ENCODE measurements around the gene FADS6.

FADS6 gene

DNA sequence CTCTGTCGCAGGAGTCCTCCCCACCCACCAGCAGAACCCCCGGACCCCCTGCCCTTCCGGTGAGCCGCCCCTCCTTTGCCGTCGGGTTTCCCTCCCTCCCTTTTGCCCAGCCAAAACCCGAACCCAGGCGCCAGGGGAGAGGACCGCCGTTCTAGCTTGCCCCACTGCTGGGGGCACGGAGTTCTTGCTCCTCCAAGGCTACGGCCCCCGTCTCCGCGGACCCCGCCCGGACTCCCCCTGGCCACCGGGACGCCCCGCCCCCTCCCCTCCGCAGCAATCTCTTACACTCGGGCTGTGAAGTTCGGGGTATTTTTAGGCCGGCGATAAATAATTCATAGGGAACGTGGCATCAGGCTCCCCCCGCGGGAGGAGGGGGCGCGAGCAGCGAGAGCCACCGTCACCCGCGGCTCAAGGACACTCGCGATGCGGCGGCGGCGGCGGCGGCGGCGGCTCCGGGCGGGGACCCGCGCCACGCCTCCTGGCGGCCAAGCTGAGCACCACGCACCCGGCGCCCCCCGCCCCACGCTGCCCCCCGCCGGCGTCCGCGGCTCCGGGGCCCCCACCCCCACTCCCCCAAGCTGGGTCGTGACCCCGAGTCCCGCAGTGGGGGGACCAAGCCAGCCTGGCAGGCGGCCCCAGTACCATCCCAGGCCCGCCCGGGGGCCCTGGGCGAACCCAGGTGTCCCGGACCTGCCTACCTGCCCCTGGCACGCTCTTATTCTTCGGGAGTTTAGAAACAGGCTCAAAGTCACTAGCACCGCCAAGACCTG, 33.8 kb downstream of the FADS6 start, which contains the start of gene GRIN2C:
Gene GRIN2C (minus strand): TSS at position 427 of the 770 bp plus-strand sequence. CDS start 4,793 bp downstream, outside the sequence.
- H3K4me3 ChIP-seq (ENCODE audit: control insufficient read depth, low read depth, low read length): no peak within 1 kb of the TSS; the same call in 1 of the 2 replicates
- TF ChIP-seq, protein P1, sequence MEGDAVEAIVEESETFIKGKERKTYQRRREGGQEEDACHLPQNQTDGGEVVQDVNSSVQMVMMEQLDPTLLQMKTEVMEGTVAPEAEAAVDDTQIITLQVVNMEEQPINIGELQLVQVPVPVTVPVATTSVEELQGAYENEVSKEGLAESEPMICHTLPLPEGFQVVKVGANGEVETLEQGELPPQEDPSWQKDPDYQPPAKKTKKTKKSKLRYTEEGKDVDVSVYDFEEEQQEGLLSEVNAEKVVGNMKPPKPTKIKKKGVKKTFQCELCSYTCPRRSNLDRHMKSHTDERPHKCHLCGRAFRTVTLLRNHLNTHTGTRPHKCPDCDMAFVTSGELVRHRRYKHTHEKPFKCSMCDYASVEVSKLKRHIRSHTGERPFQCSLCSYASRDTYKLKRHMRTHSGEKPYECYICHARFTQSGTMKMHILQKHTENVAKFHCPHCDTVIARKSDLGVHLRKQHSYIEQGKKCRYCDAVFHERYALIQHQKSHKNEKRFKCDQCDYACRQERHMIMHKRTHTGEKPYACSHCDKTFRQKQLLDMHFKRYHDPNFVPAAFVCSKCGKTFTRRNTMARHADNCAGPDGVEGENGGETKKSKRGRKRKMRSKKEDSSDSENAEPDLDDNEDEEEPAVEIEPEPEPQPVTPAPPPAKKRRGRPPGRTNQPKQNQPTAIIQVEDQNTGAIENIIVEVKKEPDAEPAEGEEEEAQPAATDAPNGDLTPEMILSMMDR (IDR thresholded peaks at IDR 0.05; ENCODE audit: control insufficient read depth, insufficient read depth, low read depth, low read length, missing control alignments): no peak
- no peak for DNase-seq (ENCODE audit: low read depth)

DNA sequence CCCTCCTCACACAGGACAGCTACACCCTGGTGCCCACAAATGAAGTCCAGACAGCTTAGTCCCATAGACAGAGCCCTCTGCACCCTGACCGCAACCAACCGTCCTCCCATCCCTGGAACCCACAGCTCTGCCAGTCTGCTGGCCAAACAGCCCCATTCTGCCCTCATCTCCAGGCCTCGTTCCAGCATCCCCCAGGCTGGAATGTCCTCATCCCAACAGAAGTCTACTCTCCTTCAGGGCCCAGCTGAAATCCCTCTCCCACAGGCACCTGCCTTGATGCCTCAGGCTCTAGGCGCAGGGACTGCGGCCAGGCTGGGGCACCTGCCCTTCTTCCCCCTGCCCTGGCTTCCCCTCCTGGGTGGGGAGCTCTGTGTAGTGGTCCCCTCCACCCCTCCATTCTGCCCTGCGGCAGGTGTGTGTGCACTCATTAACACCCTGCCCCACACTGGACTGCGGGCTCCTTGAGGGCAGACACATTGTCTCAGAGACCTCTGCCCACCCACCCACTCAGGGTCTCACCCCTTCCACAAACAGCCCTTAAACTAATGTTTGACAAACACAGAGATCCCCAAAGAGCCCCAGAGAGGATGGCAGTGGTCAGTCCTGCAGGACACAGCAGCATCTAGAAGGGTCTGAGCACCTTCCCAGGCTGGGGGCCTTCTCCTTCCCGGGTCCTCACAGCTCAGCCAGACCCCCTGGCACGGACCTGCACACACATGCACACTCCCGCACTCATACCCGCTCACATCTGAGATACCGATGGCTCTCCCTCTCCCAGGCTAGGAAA, 34.6 kb downstream of the FADS6 start:
- no peak overlapping the region for H3K4me3 ChIP-seq (ENCODE audit: control insufficient read depth, low read depth, low read length)
- TF ChIP-seq, protein P1 (IDR thresholded peaks at IDR 0.05; ENCODE audit: control insufficient read depth, insufficient read depth, low read depth, low read length, missing control alignments): no peak
- DNase-seq (ENCODE audit: low read depth): no peak

DNA sequence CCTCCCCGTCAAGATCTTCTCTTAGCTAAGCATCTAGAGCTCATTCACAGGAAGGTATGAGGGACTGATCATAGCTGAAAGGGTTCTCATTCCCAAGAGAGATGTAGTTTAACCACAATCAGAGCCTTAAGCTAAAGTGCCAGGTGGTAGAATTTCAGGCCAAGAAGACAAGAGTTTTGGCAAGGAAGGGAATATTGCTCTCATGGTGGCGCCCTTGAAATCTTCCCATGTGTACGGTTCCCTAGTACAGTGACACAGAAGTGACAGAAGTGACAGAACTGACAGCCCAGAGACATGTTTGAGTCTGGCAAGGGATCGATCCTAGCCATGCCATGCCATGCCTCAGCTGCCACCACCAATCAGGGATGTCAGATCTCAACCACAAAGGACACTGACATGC, 36.2 kb downstream of the FADS6 start:
- DNase-seq (ENCODE audit: low read depth): no peak
- no peak overlapping the region for H3K4me3 ChIP-seq (ENCODE audit: control insufficient read depth, low read depth, low read length)
- TF ChIP-seq, protein P1 (IDR thresholded peaks at IDR 0.05; ENCODE audit: control insufficient read depth, insufficient read depth, low read depth, low read length, missing control alignments): no peak

DNA sequence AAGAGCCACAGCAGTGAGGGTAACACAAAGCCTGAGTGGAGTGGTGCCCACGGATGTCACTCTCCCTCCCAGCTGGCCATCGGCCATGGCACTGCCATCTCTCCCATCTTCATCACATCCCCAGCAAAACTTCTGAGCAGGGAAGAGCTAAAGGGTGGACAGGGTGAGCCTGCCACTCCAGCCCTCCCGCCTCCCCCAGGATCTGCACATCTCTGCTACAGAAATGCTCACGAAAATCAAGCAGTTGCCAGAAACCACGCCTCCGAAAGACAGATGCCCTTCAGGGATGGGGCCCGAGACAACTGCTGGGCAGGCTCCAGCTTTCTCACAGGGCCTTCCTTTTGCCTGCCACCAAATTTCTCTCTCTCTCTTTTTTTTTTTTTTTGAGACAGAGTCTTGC, 37.3 kb downstream of the FADS6 start:
- TF ChIP-seq, protein P1 (IDR thresholded peaks at IDR 0.05; ENCODE audit: control insufficient read depth, insufficient read depth, low read depth, low read length, missing control alignments): no peak
- H3K4me3 ChIP-seq (ENCODE audit: control insufficient read depth, low read depth, low read length): no peak overlapping the region
- no peak for DNase-seq (ENCODE audit: low read depth)

DNA sequence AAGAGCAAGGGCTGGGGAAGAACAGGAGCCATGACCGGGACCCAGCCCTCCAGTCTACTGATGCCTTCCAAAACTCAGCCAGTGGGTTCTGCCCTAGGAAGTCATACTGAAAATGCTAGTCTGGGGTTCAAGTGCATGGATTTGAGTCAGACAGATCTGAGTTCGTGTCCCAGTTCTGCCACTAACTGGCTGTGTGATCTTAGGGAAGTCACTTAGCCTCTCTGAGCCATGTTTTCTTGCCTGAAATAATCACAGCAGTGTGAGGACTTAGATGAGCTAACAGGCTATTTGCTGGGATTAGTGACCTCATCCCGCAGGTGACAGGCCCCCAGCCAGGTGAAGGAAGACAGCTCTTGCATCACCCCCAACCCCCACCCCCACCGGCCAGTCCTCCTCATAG, 38.1 kb downstream of the FADS6 start:
- TF ChIP-seq, protein P1 (IDR thresholded peaks at IDR 0.05; ENCODE audit: control insufficient read depth, insufficient read depth, low read depth, low read length, missing control alignments): no peak
- no peak for DNase-seq (ENCODE audit: low read depth)
- no peak overlapping the region for H3K4me3 ChIP-seq (ENCODE audit: control insufficient read depth, low read depth, low read length)

DNA sequence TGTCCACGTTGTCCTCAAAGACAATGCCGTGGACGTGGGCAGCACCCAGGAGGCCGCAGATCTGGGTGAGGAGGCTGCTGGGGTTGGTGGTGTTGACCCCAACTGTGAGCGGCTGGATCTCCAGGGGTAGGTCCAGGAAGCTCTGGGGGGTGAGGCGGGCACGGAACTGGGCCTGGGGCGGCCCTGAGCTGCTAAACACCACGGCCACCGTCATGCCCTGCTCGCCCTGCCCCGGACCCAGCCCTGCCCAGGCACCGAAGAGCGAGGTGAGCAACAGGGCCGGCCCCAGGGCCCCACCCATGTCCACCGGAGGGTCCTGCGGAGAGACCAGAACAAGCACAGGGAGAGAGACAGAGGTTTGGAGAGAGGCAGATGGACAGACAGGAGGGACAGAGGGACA, 38.6 kb downstream of the FADS6 start:
- no peak overlapping the region for H3K4me3 ChIP-seq (ENCODE audit: control insufficient read depth, low read depth, low read length)
- TF ChIP-seq, protein P1 (IDR thresholded peaks at IDR 0.05; ENCODE audit: control insufficient read depth, insufficient read depth, low read depth, low read length, missing control alignments): no peak
- no peak for DNase-seq (ENCODE audit: low read depth)

Data from AG09309 (cell line).